Fibroblast of the aortic adventitia (primary cell): ENCODE data around the gene GALNT2. TPM values are rescaled to one million over a fixed set of nuclear protein-coding genes. Genes with fewer than 3 reads are reported as not detected.

Experiments
- DNase-seq: peaks from one replicate; pipeline ENCODE4 v3.0.0-alpha.2; 2010; ENCODE audit warnings: low read depth
- H3K4me3 ChIP-seq: 2 replicates; pipeline ENCODE4 v1.5.1; 2011; ENCODE audit warnings: low read depth, mild to moderate bottlenecking, control low read depth, low read length, moderate library complexity
- CTCF ChIP-seq: IDR thresholded peaks from 2 replicates; pipeline ENCODE4 v1.5.1; 2011; ENCODE audit warnings: mild to moderate bottlenecking, low read length, control low read depth, inconsistent platforms; ENCODE audit not compliant: insufficient read depth
- total RNA-seq: library from RNA; depleted of rRNA; stranded (reverse); fragments of >200 nt; gene quantifications from 2 replicates; pipeline ENCODE4 v1.2.3, GENCODE V29; 2012; ENCODE audit warnings: low replicate concordance

The GALNT2 gene
- total RNA-seq, 1 donor: 68.1 TPM

GRCh38 chr1:230094746-230095145 lies 27.7 kb downstream of the GALNT2 start:
- no peak for TF ChIP-seq CTCF
- no peak for DNase-seq
- no peak overlapping the region for H3K4me3 ChIP-seq

GRCh38 chr1:230095938-230096337 lies 28.9 kb downstream of the GALNT2 start:
- TF ChIP-seq CTCF: no peak
- no peak for DNase-seq
- H3K4me3 ChIP-seq: no peak overlapping the region

- DNase-seq: no peak
- no peak for TF ChIP-seq CTCF
- no peak overlapping the region for H3K4me3 ChIP-seq
These were observed 30.3 kb downstream of the GALNT2 start for GRCh38 chr1:230097370-230097769.

- no peak overlapping the region for H3K4me3 ChIP-seq
- no peak for TF ChIP-seq CTCF
- DNase-seq: no peak
These were observed 31.7 kb downstream of the GALNT2 start for GRCh38 chr1:230098723-230099122.

- no peak overlapping the region for H3K4me3 ChIP-seq
- DNase-seq: no peak
- no peak for TF ChIP-seq CTCF
These were observed 32.4 kb downstream of the GALNT2 start for GRCh38 chr1:230099465-230099864.

GRCh38 chr1:230100932-230101331 lies 33.9 kb downstream of the GALNT2 start:
- DNase-seq: no peak
- H3K4me3 ChIP-seq: no peak overlapping the region
- TF ChIP-seq CTCF: no peak

- H3K4me3 ChIP-seq: no peak overlapping the region
- no peak for TF ChIP-seq CTCF
- DNase-seq: peak; percentile 32
These were observed 34.5 kb downstream of the GALNT2 start for GRCh38 chr1:230101556-230101955.
